Stimulated activated CD4-positive, alpha-beta T cell treated with anti-CD3 and anti-CD28 coated beads, Interleukin-15, amount 100 ng/mL, for 48 hours (primary cell): Measurements from ENCODE around the gene NRN1L.
A peak's percentile ranks its signal among the peaks of the same experiment; 100 is the strongest.
"Not testable (repeated sequence)": the region's sequence is repeated elsewhere in the genome, so short reads cannot be mapped to it uniquely, and the experiment has no call there.

ENCODE experiments used
- DNase-seq, 2 donors: peaks; one replicate each; pipeline ENCODE4 v3.0.0-alpha.2; 2020; ENCODE audit warnings: low read depth in 2 of 2

Gene NRN1L

GRCh38 chr16:67860589-67861398 is 23.9 kb upstream of the NRN1L start:
- no peak for DNase-seq

DNA sequence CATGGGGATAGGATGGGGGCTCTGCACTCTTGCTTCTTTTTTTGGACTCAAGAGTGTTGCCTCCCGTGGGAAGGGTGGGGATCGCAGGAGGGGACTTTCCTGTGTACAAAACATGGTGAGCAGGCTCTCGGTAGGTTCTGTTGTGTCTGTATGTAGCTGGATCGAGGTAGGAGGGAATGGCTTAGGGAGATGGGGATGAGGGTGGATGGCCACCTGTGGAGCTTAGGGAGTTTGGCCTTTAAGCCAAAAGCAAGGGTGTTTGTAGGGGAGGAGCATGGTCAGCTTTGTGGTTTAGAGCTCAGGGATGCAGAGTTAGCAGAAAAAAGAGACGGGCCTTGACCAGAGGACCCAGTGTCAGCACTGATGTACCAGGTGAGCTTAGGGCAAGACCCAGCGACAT is 22.8 kb upstream of the NRN1L start:
- DNase-seq = no peak

- no peak for DNase-seq
These were observed 21.8 kb upstream of the NRN1L start for GRCh38 chr16:67862623-67863583.

GRCh38 chr16:67864044-67864443 is 20.6 kb upstream of the NRN1L start:
- DNase-seq = not testable (repeated sequence)

GRCh38 chr16:67864594-67864993 is 20.1 kb upstream of the NRN1L start:
- DNase-seq = no peak

DNA sequence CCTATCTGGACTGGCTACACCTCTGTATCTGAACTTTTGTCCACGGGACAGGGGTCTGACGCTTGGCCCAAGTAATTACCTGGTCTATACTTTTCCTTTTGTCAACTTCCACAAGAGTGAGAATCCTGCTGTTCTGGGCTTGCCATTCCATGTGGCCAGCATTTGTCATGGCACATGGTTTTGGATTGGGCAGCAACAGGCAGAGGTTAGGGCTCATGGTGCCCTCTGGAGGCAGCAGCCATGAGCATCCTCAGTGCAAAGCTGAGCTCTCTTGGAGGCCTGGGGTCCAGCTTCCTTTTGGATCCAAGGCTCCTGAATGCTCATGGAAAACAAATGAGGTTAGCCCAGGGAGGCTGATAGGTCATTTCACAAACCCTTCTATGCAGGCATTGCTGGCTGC is 19.4 kb upstream of the NRN1L start:
- no peak for DNase-seq

DNA sequence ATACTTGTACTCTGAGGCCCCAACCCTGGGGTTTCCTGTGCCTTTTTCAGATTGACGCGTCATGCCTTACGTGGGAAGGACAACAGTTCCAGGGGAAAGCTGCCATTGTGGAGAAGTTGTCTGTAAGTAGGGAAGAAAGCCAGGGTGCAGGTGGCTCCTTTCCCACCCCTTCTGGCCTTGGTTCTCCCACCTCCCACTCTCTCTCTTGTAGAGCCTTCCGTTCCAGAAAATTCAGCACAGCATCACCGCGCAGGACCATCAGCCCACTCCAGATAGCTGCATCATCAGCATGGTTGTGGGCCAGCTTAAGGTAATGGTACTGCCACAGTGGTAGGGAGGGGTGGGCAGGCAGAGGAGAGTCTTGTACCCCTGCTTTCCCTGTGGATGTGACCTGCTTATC is 16.4 kb upstream of the NRN1L start:
- DNase-seq = no peak

DNA sequence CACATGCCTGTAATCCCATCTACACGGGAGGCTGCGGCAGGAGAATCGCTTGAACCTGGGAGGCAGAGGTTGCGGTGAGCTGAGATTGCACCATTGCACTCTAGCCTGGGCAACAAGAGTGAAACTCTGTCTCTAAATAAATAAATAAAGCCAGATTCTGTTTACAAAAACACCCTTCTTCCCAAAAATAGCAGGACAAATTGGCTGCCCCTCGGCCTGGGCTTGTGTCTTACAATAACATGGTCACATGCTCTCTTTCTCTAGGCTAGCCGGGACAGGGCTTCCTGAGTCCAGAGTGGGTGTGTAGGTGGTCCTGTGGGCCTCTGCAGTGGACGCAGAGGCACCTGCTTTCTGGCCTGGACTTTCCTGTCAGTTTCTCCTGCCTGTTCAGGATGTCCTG is 15.0 kb upstream of the NRN1L start:
- DNase-seq = no peak

DNA sequence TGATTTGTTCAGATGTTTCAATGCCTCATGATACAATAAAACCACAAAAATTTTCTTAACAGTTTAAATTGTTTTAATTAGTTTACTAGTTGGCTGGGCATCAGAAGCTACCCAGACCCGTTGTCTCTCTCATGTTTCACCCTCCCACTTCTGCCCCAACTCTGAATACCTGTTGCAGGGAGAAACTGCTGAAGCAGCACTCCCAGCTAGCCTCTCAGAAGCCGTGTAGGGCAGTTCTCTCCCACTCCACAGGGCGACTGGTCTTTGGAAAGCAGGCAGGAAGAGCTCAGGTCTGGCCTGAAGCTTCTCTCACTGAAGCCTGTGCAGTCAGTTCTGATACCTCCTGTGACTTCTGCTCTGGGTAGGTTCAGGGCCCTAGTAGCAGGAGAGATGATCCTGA is 13.4 kb upstream of the NRN1L start:
- DNase-seq = no peak

DNA sequence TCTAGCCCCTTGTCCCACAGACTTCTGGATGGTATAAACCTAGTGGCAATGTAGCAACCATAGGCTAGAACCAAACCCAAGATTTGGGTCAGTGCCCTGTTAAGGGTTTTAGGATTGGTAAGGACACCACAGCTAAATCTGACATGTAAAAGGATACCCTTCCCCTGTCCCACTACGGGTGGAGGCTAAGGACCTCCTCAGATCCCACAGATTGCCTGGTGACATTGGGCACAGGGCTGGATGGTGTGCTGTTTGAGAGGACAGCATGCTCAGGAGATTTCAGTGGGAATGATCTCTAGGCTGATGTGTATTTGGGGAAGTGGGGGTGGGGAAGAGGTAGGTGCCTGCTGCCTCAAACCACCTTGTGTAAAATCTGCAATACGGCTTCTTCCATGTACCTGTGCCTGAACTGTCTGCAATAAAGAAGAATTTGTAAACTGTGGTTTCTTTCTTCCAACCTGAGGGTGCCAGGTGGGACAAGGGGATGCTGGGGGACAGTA is 12.5 kb upstream of the NRN1L start:
- DNase-seq = no peak

DNA sequence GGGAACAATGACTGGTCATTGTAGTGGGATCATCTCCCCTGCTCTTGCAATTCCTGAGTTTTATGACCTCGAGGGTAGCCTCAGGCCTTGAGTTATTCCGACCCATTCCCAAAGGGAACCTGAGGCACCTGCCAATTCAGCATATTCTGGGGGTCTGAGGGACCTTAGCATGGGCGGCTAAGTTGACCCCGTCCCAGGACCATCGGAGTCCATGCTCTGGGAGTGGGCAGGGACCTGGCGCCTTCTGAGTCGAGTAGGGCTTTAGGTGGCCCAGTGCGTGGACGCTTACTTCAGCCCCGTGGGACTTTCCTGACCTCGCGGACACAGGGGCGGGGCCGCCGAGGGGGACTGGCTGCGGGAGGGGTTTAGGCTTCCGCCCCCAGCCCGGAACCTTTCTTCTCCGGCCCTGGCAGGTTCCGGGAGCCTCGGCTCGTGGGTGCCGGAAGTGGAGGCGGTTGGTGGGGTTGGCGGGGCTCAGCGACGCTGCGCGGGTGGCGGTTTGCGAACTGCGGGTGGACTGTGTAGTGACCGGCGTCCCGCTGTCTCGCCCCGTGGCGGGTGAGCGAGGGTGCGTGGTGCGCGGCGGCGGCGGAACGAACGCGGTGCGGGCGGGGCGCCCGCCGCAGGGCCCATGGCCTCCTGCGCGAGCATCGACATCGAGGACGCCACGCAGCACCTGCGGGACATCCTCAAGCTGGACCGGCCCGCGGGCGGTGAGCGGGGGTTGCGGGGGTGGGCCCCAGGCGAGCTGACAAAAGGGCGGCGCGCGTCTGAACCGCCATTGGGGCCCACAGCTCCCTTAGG is 11.9 kb upstream of the NRN1L start, which contains the start of gene EDC4:
Gene EDC4 (plus strand): TSS at position 422 of the 804 bp plus-strand sequence. CDS start 210 bp downstream, at position 632.
- peak; percentile 70 to 85 for DNase-seq

DNA sequence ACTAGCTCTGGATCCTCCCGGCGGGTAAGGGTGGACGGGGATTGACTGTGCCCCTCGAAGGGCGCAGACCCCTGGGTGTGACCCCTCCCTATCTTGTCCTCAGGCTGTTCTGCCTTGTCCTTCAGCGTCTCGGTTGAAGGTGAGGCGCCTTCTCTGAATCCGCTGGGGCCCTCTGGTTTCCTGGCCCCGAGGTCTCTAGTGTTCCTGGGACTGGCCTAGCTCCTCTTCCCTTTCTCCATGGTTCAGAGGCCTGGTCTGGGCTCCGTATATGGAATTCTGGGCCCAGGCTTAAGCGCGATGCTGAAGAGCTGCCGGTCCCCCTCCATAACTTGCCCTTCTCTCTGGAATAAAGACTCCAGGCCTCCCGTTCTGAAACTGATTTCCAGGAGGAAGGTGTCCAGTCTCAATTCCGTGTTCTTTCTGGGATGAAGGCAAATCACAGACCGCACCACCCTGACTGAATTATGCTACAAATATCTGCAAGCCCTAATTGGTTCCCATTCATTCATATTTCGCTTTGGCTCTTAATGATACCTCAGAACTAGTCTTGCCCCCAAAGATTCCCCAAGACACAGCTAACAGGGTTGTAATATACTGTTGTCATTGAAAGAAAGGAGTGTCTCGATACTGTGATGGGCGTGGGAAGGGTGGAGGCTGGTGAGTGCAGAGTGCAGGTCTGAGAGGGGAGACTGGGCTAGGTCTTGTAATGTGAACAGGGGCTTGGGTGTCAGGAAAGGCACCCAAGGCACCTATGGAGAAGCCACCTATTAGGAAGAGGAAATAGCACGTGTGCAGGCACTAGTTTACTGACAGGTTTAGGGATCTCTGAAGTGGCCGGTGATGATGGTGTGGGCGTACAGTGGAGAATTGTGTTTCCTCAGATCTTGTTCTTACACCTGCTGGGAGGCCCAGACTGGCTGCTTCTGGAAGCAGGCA is 11.0 kb upstream of the NRN1L start:
- DNase-seq = no peak

- DNase-seq = no peak
These were observed 10.3 kb upstream of the NRN1L start for GRCh38 chr16:67874372-67874771.

DNA sequence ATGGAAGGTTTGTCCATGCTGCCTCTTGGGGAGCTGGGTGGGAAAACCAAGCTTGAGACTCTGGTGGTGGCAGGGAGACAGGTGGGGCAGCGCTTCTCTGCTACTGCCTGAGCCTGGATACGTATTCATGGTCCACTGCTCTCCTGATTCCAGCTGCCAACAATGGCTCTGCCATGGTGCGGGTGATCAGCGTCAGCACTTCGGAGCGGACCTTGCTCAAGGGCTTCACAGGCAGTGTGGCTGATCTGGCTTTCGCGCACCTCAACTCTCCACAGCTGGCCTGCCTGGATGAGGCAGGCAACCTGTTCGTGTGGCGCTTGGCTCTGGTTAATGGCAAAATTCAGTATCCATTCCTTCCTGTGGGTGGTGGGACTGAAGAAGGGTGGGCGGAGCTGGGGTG is 7.6 kb upstream of the NRN1L start:
- no peak for DNase-seq

DNA sequence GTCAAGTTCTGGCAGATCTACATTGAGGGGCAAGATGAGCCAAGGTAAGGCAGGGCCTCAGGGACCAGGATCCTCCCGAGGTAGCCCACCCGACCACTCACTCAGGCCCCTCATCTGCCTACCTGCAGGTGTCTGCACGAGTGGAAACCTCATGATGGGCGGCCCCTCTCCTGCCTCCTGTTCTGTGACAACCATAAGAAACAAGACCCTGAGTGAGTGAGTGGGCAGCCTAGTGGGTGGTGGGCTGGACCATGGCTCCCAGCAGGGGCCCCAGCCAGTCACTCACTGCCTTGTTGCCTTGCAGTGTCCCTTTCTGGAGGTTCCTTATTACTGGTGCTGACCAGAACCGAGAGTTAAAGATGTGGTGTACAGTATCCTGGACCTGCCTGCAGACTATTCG is 6.5 kb upstream of the NRN1L start:
- no peak for DNase-seq

- no peak for DNase-seq
These were observed 5.8 kb upstream of the NRN1L start for GRCh38 chr16:67878846-67879245.

DNA sequence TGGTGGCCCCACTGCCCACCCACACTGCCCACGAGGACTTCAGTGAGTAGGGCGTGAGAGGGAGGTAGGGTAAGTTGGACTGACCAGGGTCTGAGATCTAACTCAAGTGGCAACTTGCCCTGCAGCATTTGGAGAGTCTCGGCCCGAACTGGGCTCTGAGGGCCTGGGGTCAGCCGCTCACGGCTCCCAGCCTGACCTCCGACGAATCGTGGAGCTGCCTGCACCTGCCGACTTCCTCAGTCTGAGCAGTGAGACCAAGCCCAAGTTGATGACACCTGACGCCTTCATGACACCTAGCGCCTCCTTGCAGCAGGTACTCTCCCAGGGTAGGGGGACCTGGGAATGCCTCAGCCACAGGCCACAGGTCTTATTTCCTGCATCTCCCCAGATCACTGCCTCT is 5.2 kb upstream of the NRN1L start:
- DNase-seq = no peak

- no peak for DNase-seq
These were observed 4.7 kb upstream of the NRN1L start for GRCh38 chr16:67879936-67880335.

GRCh38 chr16:67880584-67880983 is 4.1 kb upstream of the NRN1L start:
- no peak for DNase-seq

GRCh38 chr16:67881621-67882161 is 3.0 kb upstream of the NRN1L start:
- no peak for DNase-seq
